ENCODE measurements around the gene GYS1. TPM values are rescaled to one million over a fixed set of nuclear protein-coding genes. Genes with fewer than 3 reads are reported as not detected.

Gene GYS1
- total RNA-seq, 1 donor from 2014 or later: 25.5 TPM

GRCh38 chr19:48953990-48954594, 39.0 kb downstream of the GYS1 start:
- no peak for FAIRE-seq
- Histone ChIP-seq H3K4me3 (ENCODE audit: low read depth, low read length) (peak overlapping the region; percentile 73), H3K27me3 (ENCODE audit: control insufficient read depth, insufficient read depth, low read length) (no peaks in the 10 kb centered on the region), H3K36me3 (ENCODE audit: control insufficient read depth, insufficient read depth, low read length) (peaks cover 2% of the 10 kb centered on the region)
- TF ChIP-seq, protein P1, sequence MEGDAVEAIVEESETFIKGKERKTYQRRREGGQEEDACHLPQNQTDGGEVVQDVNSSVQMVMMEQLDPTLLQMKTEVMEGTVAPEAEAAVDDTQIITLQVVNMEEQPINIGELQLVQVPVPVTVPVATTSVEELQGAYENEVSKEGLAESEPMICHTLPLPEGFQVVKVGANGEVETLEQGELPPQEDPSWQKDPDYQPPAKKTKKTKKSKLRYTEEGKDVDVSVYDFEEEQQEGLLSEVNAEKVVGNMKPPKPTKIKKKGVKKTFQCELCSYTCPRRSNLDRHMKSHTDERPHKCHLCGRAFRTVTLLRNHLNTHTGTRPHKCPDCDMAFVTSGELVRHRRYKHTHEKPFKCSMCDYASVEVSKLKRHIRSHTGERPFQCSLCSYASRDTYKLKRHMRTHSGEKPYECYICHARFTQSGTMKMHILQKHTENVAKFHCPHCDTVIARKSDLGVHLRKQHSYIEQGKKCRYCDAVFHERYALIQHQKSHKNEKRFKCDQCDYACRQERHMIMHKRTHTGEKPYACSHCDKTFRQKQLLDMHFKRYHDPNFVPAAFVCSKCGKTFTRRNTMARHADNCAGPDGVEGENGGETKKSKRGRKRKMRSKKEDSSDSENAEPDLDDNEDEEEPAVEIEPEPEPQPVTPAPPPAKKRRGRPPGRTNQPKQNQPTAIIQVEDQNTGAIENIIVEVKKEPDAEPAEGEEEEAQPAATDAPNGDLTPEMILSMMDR (IDR thresholded peaks at IDR 0.05; ENCODE audit: insufficient read depth, low read length, severe bottlenecking): no peak
- DNase-seq (ENCODE audit: low read depth): no peak

DNA sequence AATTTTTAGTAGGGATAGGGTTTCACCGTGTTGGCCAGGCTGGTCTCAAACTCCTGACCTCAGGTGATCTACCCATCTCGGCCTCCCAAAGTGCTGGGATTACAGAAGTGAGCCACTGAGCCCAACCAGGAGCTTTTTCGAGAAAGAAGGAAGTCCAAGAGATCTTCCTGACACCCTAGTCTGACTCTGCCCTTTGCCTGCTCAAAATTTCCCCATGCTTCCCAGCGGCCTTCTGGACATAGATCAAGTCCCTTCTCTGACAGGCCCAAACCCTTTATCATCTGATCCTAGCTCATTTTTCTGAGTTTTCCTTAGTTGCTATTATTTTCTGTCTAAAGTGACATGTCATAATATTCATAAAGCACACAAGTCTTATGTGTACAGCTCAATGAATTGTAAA, 40.0 kb downstream of the GYS1 start:
- DNase-seq (ENCODE audit: low read depth) (no peak), FAIRE-seq (no peak)
- TF ChIP-seq, protein P1 (IDR thresholded peaks at IDR 0.05; ENCODE audit: insufficient read depth, low read length, severe bottlenecking): no peak
- Histone ChIP-seq H3K4me3 (ENCODE audit: low read depth, low read length) (no peak overlapping the region), H3K36me3 (ENCODE audit: control insufficient read depth, insufficient read depth, low read length) (peaks cover 2% of the 10 kb centered on the region), H3K27me3 (ENCODE audit: control insufficient read depth, insufficient read depth, low read length) (no peaks in the 10 kb centered on the region)

- DNase-seq (ENCODE audit: low read depth) (no peak), FAIRE-seq (no peak)
- Histone ChIP-seq H3K36me3 (ENCODE audit: control insufficient read depth, insufficient read depth, low read length) (no peaks in the 10 kb centered on the region), H3K4me3 (ENCODE audit: low read depth, low read length) (no peak overlapping the region), H3K27me3 (ENCODE audit: control insufficient read depth, insufficient read depth, low read length) (no peaks in the 10 kb centered on the region)
- TF ChIP-seq, protein P1 (IDR thresholded peaks at IDR 0.05; ENCODE audit: insufficient read depth, low read length, severe bottlenecking): no peak
Observed at GRCh38 chr19:48950830-48951519, 42.1 kb downstream of the GYS1 start.

GRCh38 chr19:48950159-48950558, 43.0 kb downstream of the GYS1 start:
- no peak for FAIRE-seq
- Histone ChIP-seq H3K4me3 (ENCODE audit: low read depth, low read length) (no peak overlapping the region), H3K27me3 (ENCODE audit: control insufficient read depth, insufficient read depth, low read length) (no peaks in the 10 kb centered on the region), H3K36me3 (ENCODE audit: control insufficient read depth, insufficient read depth, low read length) (no peaks in the 10 kb centered on the region)
- DNase-seq (ENCODE audit: low read depth): no peak
- TF ChIP-seq, protein P1 (IDR thresholded peaks at IDR 0.05; ENCODE audit: insufficient read depth, low read length, severe bottlenecking): no peak

DNA sequence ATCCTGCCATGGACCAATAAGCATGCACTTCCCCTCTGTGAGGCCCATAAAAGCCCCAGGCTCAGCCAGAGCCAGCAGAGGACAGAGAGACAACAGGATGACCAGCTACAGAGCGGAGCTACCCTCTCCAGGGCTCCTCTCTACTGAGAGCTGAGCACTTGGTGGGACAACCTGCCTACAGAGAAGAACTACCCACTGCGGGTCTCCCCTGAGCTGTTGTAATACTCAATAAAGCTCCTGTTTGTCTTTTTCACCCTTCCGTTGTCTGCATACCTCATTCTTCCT, 45.9 kb downstream of the GYS1 start:
- DNase-seq (ENCODE audit: low read depth): no peak
- TF ChIP-seq, protein P1 (IDR thresholded peaks at IDR 0.05; ENCODE audit: insufficient read depth, low read length, severe bottlenecking): no peak
- Histone ChIP-seq H3K4me3 (ENCODE audit: low read depth, low read length) (no peak overlapping the region), H3K36me3 (ENCODE audit: control insufficient read depth, insufficient read depth, low read length) (no peaks in the 10 kb centered on the region), H3K27me3 (ENCODE audit: control insufficient read depth, insufficient read depth, low read length) (no peaks in the 10 kb centered on the region)
- FAIRE-seq: no peak
